GM23338 (cell line): ENCODE data around the gene SH3RF2. TPM values are rescaled to one million over a fixed set of nuclear protein-coding genes. Genes with fewer than 3 reads are reported as not detected.

Experiments
- ATAC-seq: fragments of 200-7000 bp; cut with Tn5 transposase; 3 replicates; pipeline ENCODE4 v1.9.1; 2020
- DNase-seq: peaks from one replicate; pipeline ENCODE4 v3.0.0-alpha.2; 2015; ENCODE audit warnings: low spot score
- H2AFZ ChIP-seq: fragments of 200-600 bp; sonication (generic); 2 replicates; pipeline ENCODE4 v1.8.0; 2016; ENCODE audit warnings: antibody characterized with exemption, mild to moderate bottlenecking, moderate library complexity
- H3F3A ChIP-seq: fragments of 200-600 bp; sonication (generic); replicated peaks from 2 replicates; pipeline ENCODE4 v1.8.0; 2017; ENCODE audit warnings: antibody characterized with exemption, mixed run types, low read depth
- H3K27ac ChIP-seq: fragments of 200-600 bp; sonication (generic); 2 replicates; pipeline ENCODE4 v1.6.1; 2016; ENCODE audit warnings: low read depth
- H3K27me3 ChIP-seq: fragments of 200-600 bp; sonication (generic); 2 replicates; pipeline ENCODE4 v1.8.0; 2016; ENCODE audit warnings: mild to moderate bottlenecking, mixed run types, moderate library complexity; ENCODE audit not compliant: insufficient read depth
- H3K36me3 ChIP-seq: fragments of 200-600 bp; sonication (generic); 2 replicates; pipeline ENCODE4 v1.8.0; 2016; ENCODE audit warnings: mild to moderate bottlenecking; ENCODE audit not compliant: insufficient read depth
- H3K4me1 ChIP-seq: fragments of 200-600 bp; sonication (generic); 2 replicates; pipeline ENCODE4 v1.8.0; 2016; ENCODE audit warnings: mild to moderate bottlenecking, moderate library complexity; ENCODE audit not compliant: insufficient read depth
- H3K4me2 ChIP-seq: fragments of 200-600 bp; sonication (generic); 2 replicates; pipeline ENCODE4 v1.7.1; 2017; ENCODE audit warnings: mixed run types
- H3K4me3 ChIP-seq: fragments of 200-600 bp; sonication (generic); 2 replicates; pipeline ENCODE4 v1.6.1; 2016; ENCODE audit warnings: mixed run types
- H3K79me2 ChIP-seq: fragments of 200-600 bp; sonication (generic); replicated peaks from 2 replicates; pipeline ENCODE4 v1.8.0; 2017; ENCODE audit warnings: mild to moderate bottlenecking; ENCODE audit not compliant: insufficient read depth
- H3K9me2 ChIP-seq: fragments of 200-600 bp; sonication (generic); 2 replicates; pipeline ENCODE4 v1.8.0; 2017; ENCODE audit not compliant: insufficient read depth
- H4K20me1 ChIP-seq: fragments of 200-600 bp; sonication (generic); replicated peaks from 2 replicates; pipeline ENCODE4 v1.8.0; 2017; ENCODE audit warnings: mild to moderate bottlenecking; ENCODE audit not compliant: insufficient read depth
- H3K27ac Mint-ChIP-seq: 2 replicates; pipeline ENCODE4 v1.8.0; 2020; ENCODE audit warnings: inconsistent platforms, mild to moderate bottlenecking, moderate library complexity, mixed read lengths
- H3K27me3 Mint-ChIP-seq: 3 replicates; pipeline ENCODE4 v1.8.0; 2022; ENCODE audit warnings: low read depth, mild to moderate bottlenecking, moderate library complexity, mixed read lengths, inconsistent platforms; ENCODE audit not compliant: insufficient read depth, poor library complexity
- H3K36me3 Mint-ChIP-seq: 3 replicates; pipeline ENCODE4 v1.8.0; 2021; ENCODE audit warnings: low read depth, mild to moderate bottlenecking, inconsistent platforms, moderate library complexity, mixed read lengths
- H3K4me1 Mint-ChIP-seq: 3 replicates; pipeline ENCODE4 v1.8.0; 2020; ENCODE audit warnings: mild to moderate bottlenecking, inconsistent platforms, mixed read lengths
- H3K4me3 Mint-ChIP-seq: 3 replicates; pipeline ENCODE4 v1.8.0; 2021; ENCODE audit warnings: moderate library complexity, mild to moderate bottlenecking, inconsistent platforms, mixed read lengths
- H3K9me3 Mint-ChIP-seq: 3 replicates; pipeline ENCODE4 v1.8.0; 2020; ENCODE audit warnings: moderate library complexity, mild to moderate bottlenecking, inconsistent platforms, mixed read lengths
- CREB1 ChIP-seq: fragments of 250-450 bp; sonication (Bioruptor Pico); IDR thresholded peaks from 2 replicates; pipeline ENCODE4 v1.5.0; 2020; ENCODE audit warnings: low read depth, mild to moderate bottlenecking, moderate library complexity
- EZH2 ChIP-seq: fragments of 200-600 bp; sonication (generic); IDR thresholded peaks from one replicate; pipeline ENCODE4 v1.8.0; 2017; ENCODE audit warnings: antibody characterized with exemption, mild to moderate bottlenecking, low read depth; ENCODE audit not compliant: unreplicated experiment
- EZH2phosphoT487 ChIP-seq: fragments of 200-600 bp; sonication (generic); IDR thresholded peaks from one replicate; pipeline ENCODE4 v1.8.1; 2018; ENCODE audit warnings: antibody characterized with exemption; ENCODE audit not compliant: unreplicated experiment
- JUNB ChIP-seq: IDR thresholded peaks from one replicate; pipeline ENCODE4 v1.6.1; 2016; ENCODE audit warnings: antibody characterized with exemption; ENCODE audit not compliant: unreplicated experiment
- NANOG ChIP-seq: IDR thresholded peaks from 2 replicates; pipeline ENCODE4 v1.6.1; 2016; ENCODE audit warnings: antibody characterized with exemption, borderline replicate concordance
- POLR2AphosphoS5 ChIP-seq: IDR thresholded peaks from 2 replicates; pipeline ENCODE4 v1.6.1; 2016; ENCODE audit warnings: antibody characterized with exemption, low read depth
- STAT1 ChIP-seq: IDR thresholded peaks from one replicate; pipeline ENCODE4 v1.6.1; 2016; ENCODE audit warnings: antibody characterized with exemption; ENCODE audit not compliant: unreplicated experiment
- ZNF114 ChIP-seq: fragments of 250-450 bp; sonication (Bioruptor Pico); IDR thresholded peaks from 2 replicates; pipeline ENCODE4 v1.5.0; 2020; ENCODE audit warnings: mild to moderate bottlenecking, moderate library complexity
- ZNF331 ChIP-seq: fragments of 250-450 bp; sonication (Bioruptor Pico); IDR thresholded peaks from 2 replicates; pipeline ENCODE4 v1.5.0; 2020; ENCODE audit warnings: low read depth, mild to moderate bottlenecking, moderate library complexity
- polyA plus RNA-seq: library from polyadenylated mRNA; unstranded; fragments of >200 nt; fragmentation: Nextera tagmentation; extraction: Ambion mirVana; gene quantifications from 2 replicates; pipeline ENCODE4 v1.2.1, GENCODE V29; 2016
- total RNA-seq: library from RNA; depleted of rRNA; stranded (reverse); fragments of >200 nt; shearing (Covaris generic); gene quantifications from 2 replicates; pipeline ENCODE4 v1.2.3, GENCODE V29; 2014
- TF ChIP-seq, protein P1 (sequence below): IDR thresholded peaks from one replicate; pipeline ENCODE4 v1.6.1; 2018; ENCODE audit warnings: antibody characterized with exemption; ENCODE audit not compliant: unreplicated experiment
- TF ChIP-seq, protein P2 (sequence below): IDR thresholded peaks from 2 replicates; pipeline ENCODE4 v1.6.1; 2016; ENCODE audit warnings: antibody characterized with exemption
- TF ChIP-seq, protein P3 (sequence below): fragments of 250-450 bp; sonication (Bioruptor Pico); IDR thresholded peaks from 2 replicates; pipeline ENCODE4 v1.5.0; 2020; ENCODE audit warnings: mild to moderate bottlenecking, moderate library complexity
- TF ChIP-seq, protein P4 (sequence below), 2 experiments: fragments of 200-600 bp in 1 of 2; sonication (generic) in 1 of 2; conservative IDR thresholded peaks; 2 replicates each; pipeline versions ENCODE4 v1.5.1 to v1.6.1; 2016 to 2017; ENCODE audit warnings: antibody characterized with exemption in 2 of 2, low read depth in 2 of 2, mild to moderate bottlenecking in 2 of 2, moderate library complexity in 1 of 2

SH3RF2 gene
- total and polyA plus RNA-seq, 2 experiments from 2014 or later = 1.7 to 2.4 TPM

DNA sequence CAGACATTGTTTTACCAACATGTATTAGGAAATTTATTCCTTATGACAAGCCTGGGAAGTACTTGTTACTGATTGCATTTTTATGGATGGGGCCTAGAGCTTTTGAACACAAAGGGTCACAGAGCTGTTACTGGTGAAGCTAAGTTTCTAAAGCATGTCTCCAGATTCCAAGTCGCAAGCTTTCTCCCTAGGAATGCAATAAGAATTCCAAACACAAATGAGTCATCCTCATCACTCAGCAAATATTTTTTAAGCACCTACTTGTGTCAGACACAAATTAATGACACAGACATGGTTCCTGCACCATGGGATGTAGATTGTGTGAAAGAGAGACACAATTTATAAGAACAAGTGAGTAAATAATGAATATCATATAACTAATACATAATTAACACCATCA is 11.0 kb upstream of the SH3RF2 start:
- Histone ChIP-seq H3K4me1 (no peaks in the 10 kb centered on the region; the same call in 1 of the 2 replicates), H3K79me2 (no peaks in the 10 kb centered on the region), H3F3A (no peaks in the 10 kb centered on the region), H4K20me1 (no peaks in the 10 kb centered on the region), H3K36me3 (no peaks in the 10 kb centered on the region), H3K4me2 (no peak overlapping the region), H2AFZ (no peak overlapping the region), H3K27me3 (no peaks in the 10 kb centered on the region), H3K4me3 (no peak overlapping the region), H3K9me2 (no peaks in the 10 kb centered on the region), H3K27ac (no peak overlapping the region)
- Mint-ChIP-seq H3K4me1 (peaks cover 6% of the 10 kb centered on the region; the same call in 2 of the 3 replicates), H3K4me3 (no peak overlapping the region), H3K9me3 (no peaks in the 10 kb centered on the region), H3K27me3 (no peaks in the 10 kb centered on the region), H3K27ac (peak overlapping the region; percentile 56; the same call in 1 of the 2 replicates), H3K36me3 (no peaks in the 10 kb centered on the region)
- peak; percentile 67 for DNase-seq
- ATAC-seq = peak; percentile 41; the same call in 2 of the 3 replicates
- no peak for TF ChIP-seq POLR2AphosphoS5
- no peak for TF ChIP-seq EZH2phosphoT487
- TF ChIP-seq, protein P1, sequence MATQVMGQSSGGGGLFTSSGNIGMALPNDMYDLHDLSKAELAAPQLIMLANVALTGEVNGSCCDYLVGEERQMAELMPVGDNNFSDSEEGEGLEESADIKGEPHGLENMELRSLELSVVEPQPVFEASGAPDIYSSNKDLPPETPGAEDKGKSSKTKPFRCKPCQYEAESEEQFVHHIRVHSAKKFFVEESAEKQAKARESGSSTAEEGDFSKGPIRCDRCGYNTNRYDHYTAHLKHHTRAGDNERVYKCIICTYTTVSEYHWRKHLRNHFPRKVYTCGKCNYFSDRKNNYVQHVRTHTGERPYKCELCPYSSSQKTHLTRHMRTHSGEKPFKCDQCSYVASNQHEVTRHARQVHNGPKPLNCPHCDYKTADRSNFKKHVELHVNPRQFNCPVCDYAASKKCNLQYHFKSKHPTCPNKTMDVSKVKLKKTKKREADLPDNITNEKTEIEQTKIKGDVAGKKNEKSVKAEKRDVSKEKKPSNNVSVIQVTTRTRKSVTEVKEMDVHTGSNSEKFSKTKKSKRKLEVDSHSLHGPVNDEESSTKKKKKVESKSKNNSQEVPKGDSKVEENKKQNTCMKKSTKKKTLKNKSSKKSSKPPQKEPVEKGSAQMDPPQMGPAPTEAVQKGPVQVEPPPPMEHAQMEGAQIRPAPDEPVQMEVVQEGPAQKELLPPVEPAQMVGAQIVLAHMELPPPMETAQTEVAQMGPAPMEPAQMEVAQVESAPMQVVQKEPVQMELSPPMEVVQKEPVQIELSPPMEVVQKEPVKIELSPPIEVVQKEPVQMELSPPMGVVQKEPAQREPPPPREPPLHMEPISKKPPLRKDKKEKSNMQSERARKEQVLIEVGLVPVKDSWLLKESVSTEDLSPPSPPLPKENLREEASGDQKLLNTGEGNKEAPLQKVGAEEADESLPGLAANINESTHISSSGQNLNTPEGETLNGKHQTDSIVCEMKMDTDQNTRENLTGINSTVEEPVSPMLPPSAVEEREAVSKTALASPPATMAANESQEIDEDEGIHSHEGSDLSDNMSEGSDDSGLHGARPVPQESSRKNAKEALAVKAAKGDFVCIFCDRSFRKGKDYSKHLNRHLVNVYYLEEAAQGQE = no peak
- no peak for TF ChIP-seq STAT1
- TF ChIP-seq, protein P2, sequence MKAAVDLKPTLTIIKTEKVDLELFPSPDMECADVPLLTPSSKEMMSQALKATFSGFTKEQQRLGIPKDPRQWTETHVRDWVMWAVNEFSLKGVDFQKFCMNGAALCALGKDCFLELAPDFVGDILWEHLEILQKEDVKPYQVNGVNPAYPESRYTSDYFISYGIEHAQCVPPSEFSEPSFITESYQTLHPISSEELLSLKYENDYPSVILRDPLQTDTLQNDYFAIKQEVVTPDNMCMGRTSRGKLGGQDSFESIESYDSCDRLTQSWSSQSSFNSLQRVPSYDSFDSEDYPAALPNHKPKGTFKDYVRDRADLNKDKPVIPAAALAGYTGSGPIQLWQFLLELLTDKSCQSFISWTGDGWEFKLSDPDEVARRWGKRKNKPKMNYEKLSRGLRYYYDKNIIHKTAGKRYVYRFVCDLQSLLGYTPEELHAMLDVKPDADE = no peak
- TF ChIP-seq NANOG = no peak
- no peak for TF ChIP-seq JUNB
- TF ChIP-seq CREB1 (CRISPR knock-in tag) = no peak
- TF ChIP-seq ZNF114 (CRISPR knock-in tag) = no peak
- TF ChIP-seq, protein P3, sequence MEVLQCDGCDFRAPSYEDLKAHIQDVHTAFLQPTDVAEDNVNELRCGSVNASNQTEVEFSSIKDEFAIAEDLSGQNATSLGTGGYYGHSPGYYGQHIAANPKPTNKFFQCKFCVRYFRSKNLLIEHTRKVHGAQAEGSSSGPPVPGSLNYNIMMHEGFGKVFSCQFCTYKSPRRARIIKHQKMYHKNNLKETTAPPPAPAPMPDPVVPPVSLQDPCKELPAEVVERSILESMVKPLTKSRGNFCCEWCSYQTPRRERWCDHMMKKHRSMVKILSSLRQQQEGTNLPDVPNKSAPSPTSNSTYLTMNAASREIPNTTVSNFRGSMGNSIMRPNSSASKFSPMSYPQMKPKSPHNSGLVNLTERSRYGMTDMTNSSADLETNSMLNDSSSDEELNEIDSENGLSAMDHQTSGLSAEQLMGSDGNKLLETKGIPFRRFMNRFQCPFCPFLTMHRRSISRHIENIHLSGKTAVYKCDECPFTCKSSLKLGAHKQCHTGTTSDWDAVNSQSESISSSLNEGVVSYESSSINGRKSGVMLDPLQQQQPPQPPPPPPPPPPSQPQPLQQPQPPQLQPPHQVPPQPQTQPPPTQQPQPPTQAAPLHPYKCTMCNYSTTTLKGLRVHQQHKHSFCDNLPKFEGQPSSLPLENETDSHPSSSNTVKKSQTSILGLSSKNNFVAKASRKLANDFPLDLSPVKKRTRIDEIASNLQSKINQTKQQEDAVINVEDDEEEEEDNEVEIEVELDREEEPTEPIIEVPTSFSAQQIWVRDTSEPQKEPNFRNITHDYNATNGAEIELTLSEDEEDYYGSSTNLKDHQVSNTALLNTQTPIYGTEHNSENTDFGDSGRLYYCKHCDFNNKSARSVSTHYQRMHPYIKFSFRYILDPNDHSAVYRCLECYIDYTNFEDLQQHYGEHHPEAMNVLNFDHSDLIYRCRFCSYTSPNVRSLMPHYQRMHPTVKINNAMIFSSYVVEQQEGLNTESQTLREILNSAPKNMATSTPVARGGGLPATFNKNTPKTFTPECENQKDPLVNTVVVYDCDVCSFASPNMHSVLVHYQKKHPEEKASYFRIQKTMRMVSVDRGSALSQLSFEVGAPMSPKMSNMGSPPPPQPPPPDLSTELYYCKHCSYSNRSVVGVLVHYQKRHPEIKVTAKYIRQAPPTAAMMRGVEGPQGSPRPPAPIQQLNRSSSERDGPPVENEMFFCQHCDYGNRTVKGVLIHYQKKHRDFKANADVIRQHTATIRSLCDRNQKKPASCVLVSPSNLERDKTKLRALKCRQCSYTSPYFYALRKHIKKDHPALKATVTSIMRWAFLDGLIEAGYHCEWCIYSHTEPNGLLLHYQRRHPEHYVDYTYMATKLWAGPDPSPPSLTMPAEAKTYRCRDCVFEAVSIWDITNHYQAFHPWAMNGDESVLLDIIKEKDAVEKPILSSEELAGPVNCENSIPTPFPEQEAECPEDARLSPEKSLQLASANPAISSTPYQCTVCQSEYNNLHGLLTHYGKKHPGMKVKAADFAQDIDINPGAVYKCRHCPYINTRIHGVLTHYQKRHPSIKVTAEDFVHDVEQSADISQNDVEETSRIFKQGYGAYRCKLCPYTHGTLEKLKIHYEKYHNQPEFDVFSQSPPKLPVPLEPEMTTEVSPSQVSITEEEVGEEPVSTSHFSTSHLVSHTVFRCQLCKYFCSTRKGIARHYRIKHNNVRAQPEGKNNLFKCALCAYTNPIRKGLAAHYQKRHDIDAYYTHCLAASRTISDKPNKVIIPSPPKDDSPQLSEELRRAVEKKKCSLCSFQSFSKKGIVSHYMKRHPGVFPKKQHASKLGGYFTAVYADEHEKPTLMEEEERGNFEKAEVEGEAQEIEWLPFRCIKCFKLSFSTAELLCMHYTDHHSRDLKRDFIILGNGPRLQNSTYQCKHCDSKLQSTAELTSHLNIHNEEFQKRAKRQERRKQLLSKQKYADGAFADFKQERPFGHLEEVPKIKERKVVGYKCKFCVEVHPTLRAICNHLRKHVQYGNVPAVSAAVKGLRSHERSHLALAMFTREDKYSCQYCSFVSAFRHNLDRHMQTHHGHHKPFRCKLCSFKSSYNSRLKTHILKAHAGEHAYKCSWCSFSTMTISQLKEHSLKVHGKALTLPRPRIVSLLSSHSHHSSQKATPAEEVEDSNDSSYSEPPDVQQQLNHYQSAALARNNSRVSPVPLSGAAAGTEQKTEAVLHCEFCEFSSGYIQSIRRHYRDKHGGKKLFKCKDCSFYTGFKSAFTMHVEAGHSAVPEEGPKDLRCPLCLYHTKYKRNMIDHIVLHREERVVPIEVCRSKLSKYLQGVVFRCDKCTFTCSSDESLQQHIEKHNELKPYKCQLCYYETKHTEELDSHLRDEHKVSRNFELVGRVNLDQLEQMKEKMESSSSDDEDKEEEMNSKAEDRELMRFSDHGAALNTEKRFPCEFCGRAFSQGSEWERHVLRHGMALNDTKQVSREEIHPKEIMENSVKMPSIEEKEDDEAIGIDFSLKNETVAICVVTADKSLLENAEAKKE (CRISPR knock-in tag) = no peak
- no peak for TF ChIP-seq ZNF331 (CRISPR knock-in tag)
- TF ChIP-seq, protein P4, sequence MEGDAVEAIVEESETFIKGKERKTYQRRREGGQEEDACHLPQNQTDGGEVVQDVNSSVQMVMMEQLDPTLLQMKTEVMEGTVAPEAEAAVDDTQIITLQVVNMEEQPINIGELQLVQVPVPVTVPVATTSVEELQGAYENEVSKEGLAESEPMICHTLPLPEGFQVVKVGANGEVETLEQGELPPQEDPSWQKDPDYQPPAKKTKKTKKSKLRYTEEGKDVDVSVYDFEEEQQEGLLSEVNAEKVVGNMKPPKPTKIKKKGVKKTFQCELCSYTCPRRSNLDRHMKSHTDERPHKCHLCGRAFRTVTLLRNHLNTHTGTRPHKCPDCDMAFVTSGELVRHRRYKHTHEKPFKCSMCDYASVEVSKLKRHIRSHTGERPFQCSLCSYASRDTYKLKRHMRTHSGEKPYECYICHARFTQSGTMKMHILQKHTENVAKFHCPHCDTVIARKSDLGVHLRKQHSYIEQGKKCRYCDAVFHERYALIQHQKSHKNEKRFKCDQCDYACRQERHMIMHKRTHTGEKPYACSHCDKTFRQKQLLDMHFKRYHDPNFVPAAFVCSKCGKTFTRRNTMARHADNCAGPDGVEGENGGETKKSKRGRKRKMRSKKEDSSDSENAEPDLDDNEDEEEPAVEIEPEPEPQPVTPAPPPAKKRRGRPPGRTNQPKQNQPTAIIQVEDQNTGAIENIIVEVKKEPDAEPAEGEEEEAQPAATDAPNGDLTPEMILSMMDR (conservative IDR thresholded peaks at IDR 0.05; ENCODE audit: low read depth in 2 of 2) = no peak
- no peak for TF ChIP-seq EZH2
